Measurements from ENCODE around the gene IL4R. TPM values are rescaled to one million over a fixed set of nuclear protein-coding genes. Genes with fewer than 3 reads are reported as not detected.
A peak's percentile ranks its signal among the peaks of the same experiment; 100 is the strongest.

IL4R gene
- total and polyA plus RNA-seq, 2 of the 13 experiments (the other 11 are each of a cell fraction or from before 2014, with no cell fraction given): 15.9 to 49.6 TPM

- TF ChIP-seq EP300 (IDR thresholded peaks at IDR 0.05; ENCODE audit: low read depth in 2 of 2, low read length in 2 of 2) (0 out of 4 replicates have a peak, but pooled peaks of 1 of the 2 experiments have one; percentile 46), EP300 (CRISPR knock-in tag; IDR thresholded peaks at IDR 0.05; ENCODE audit: borderline replicate concordance) (peak; percentile 49; the same call in 1 of the 2 replicates), SRY (CRISPR knock-in tag; IDR thresholded peaks at IDR 0.05) (no peak), SP4 (CRISPR knock-in tag; IDR thresholded peaks at IDR 0.05) (peak; percentile 58; the same call in 1 of the 2 replicates), KMT2B (CRISPR knock-in tag; IDR thresholded peaks at IDR 0.05) (no peak), JDP2 (CRISPR knock-in tag; IDR thresholded peaks at IDR 0.05; ENCODE audit: borderline replicate concordance) (no peak), ZNF768 (CRISPR knock-in tag; IDR thresholded peaks at IDR 0.05) (peak; percentile 98), POLR2A (IDR thresholded peaks at IDR 0.05; ENCODE audit: insufficient read depth in 1 of 2, low read depth in 2 of 2, low read length in 2 of 2) (peak in 1 of 2 experiments; percentile 27; a peak in 1 of 4 replicates), ZNF441 (CRISPR knock-in tag; IDR thresholded peaks at IDR 0.05; ENCODE audit: borderline replicate concordance) (0 out of 2 replicates have a peak, but pooled peaks have one; percentile 44), ZNF609 (CRISPR knock-in tag; IDR thresholded peaks at IDR 0.05; ENCODE audit: borderline replicate concordance) (peak; percentile 66; the same call in 1 of the 2 replicates), ZNF672 (CRISPR knock-in tag; IDR thresholded peaks at IDR 0.05) (no peak), ZNF124 (CRISPR knock-in tag; IDR thresholded peaks at IDR 0.05) (no peak), SAP130 (CRISPR knock-in tag; IDR thresholded peaks at IDR 0.05; ENCODE audit: low read depth) (peak; percentile 75), JUN (CRISPR knock-in tag; IDR thresholded peaks at IDR 0.05) (peak; percentile 62; the same call in 1 of the 2 replicates)
- TF ChIP-seq, protein P1, sequence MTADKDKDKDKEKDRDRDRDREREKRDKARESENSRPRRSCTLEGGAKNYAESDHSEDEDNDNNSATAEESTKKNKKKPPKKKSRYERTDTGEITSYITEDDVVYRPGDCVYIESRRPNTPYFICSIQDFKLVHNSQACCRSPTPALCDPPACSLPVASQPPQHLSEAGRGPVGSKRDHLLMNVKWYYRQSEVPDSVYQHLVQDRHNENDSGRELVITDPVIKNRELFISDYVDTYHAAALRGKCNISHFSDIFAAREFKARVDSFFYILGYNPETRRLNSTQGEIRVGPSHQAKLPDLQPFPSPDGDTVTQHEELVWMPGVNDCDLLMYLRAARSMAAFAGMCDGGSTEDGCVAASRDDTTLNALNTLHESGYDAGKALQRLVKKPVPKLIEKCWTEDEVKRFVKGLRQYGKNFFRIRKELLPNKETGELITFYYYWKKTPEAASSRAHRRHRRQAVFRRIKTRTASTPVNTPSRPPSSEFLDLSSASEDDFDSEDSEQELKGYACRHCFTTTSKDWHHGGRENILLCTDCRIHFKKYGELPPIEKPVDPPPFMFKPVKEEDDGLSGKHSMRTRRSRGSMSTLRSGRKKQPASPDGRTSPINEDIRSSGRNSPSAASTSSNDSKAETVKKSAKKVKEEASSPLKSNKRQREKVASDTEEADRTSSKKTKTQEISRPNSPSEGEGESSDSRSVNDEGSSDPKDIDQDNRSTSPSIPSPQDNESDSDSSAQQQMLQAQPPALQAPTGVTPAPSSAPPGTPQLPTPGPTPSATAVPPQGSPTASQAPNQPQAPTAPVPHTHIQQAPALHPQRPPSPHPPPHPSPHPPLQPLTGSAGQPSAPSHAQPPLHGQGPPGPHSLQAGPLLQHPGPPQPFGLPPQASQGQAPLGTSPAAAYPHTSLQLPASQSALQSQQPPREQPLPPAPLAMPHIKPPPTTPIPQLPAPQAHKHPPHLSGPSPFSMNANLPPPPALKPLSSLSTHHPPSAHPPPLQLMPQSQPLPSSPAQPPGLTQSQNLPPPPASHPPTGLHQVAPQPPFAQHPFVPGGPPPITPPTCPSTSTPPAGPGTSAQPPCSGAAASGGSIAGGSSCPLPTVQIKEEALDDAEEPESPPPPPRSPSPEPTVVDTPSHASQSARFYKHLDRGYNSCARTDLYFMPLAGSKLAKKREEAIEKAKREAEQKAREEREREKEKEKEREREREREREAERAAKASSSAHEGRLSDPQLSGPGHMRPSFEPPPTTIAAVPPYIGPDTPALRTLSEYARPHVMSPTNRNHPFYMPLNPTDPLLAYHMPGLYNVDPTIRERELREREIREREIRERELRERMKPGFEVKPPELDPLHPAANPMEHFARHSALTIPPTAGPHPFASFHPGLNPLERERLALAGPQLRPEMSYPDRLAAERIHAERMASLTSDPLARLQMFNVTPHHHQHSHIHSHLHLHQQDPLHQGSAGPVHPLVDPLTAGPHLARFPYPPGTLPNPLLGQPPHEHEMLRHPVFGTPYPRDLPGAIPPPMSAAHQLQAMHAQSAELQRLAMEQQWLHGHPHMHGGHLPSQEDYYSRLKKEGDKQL (CRISPR knock-in tag; IDR thresholded peaks at IDR 0.05; ENCODE audit: low read depth): no peak
Measured at GRCh38 chr16:27322858-27323780, 9.3 kb downstream of the IL4R start (continued).

All from HepG2 (cell line).